Glomerular visceral epithelial cell (primary cell): ENCODE data around the gene PPP2R2B.

Source experiments
- DNase-seq: peaks from one replicate; pipeline ENCODE4 v3.0.0-alpha.2; 2016; ENCODE audit errors: extremely low spot score

Gene PPP2R2B

GRCh38 chr5:146888351-146888978 is 9.9 kb upstream of the PPP2R2B start:
- no peak for DNase-seq

GRCh38 chr5:146884066-146884626 is 5.6 kb upstream of the PPP2R2B start:
- DNase-seq = no peak

GRCh38 chr5:146883511-146883910 is 5.0 kb upstream of the PPP2R2B start:
- DNase-seq = no peak

GRCh38 chr5:146880966-146881365 is 2.4 kb upstream of the PPP2R2B start:
- DNase-seq = no peak

- peak; percentile 17 for DNase-seq
Measured at GRCh38 chr5:146877783-146878475, 628 bp downstream of the PPP2R2B start.

- DNase-seq = no peak
Measured at GRCh38 chr5:146877178-146877681, 1.3 kb downstream of the PPP2R2B start.

GRCh38 chr5:146873186-146873917 is 5.2 kb downstream of the PPP2R2B start:
- no peak for DNase-seq

- no peak for DNase-seq
Measured at GRCh38 chr5:146872188-146872587, 6.4 kb downstream of the PPP2R2B start.

GRCh38 chr5:146867996-146868708 is 10.4 kb downstream of the PPP2R2B start:
- DNase-seq = no peak

- no peak for DNase-seq
Measured at GRCh38 chr5:146866263-146866662, 12.3 kb downstream of the PPP2R2B start.

DNA sequence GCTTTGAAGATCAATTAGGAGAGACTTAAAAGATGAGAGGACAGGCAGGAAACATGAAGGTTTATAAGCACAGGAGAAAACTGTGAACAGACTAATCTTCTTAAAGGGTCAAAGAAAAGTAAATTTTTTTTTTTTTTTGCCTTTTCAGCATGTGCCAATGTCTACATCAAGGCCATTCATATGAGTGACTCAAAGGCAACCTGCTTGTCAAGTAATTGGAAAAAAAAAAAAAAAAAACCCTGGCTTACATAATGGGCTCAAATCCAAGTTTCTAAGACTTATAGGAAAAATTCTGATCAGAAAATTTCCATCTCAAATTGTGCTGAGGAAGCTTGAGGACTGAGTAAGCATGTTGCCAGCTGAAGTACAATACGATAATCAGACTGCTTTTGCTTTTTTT is 15.9 kb downstream of the PPP2R2B start:
- DNase-seq = no peak

DNA sequence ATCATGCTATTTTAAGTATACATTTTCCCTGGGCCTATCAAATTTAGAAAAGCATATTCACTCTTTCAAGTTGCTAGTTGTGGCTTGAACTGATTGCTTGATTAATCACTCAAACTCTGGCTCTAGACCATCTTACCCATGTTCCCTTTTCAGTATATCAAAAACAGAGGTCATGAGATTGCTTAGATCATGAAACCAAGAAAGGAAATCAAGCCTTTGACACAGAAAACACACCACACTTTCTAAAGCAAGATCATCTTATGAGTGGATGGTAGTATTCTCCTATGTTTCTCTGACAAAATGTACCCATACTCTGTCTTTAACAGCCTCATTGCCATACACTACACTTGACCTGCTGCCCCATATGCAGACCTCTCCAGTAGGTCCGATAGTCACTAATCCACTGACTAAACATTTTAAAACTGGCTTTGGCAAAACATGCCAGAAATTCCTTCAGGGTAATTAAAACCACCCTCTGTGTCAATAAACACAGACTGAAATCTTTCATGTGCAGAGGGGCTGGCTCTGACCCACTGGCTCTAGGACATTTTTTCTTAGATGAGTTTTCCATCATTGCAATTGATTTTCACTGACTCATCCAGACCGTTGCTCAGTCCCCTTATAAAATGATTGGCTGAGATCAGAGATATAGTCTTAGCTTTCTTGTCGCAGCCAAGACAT is 18.2 kb downstream of the PPP2R2B start:
- DNase-seq = no peak

GRCh38 chr5:146852089-146852488 is 26.5 kb downstream of the PPP2R2B start:
- DNase-seq = no peak

GRCh38 chr5:146851133-146851532 is 27.4 kb downstream of the PPP2R2B start:
- no peak for DNase-seq

DNA sequence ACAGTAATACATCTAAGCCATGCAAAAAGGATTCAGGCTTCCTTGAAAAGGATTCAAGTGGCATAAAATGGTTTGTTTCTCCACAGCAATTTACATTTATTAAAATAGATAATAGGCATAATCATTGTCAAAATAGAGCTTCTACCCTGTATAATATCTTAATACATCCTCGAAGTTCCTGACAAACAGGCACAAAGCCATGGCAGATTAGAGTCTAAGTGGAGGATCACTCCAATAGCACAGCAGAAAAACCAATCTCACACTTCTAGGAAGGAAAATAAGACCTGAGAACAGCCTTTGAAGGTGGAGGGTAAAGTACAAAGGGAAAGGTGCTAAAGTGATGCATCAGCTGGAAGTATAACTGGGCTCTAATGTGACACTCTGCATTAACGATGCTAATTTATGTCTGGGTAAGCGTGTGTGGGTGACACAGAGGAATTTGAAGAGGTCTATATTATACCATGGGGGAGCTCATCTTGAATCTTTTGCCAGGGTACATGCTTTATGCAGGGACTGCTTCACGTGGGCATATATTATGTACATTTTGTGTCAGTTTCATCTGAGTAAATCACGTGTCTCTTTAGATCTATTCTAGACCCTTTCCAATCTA is 28.8 kb downstream of the PPP2R2B start:
- DNase-seq = no peak

- no peak for DNase-seq
Measured at GRCh38 chr5:146848133-146848532, 30.4 kb downstream of the PPP2R2B start.

DNA sequence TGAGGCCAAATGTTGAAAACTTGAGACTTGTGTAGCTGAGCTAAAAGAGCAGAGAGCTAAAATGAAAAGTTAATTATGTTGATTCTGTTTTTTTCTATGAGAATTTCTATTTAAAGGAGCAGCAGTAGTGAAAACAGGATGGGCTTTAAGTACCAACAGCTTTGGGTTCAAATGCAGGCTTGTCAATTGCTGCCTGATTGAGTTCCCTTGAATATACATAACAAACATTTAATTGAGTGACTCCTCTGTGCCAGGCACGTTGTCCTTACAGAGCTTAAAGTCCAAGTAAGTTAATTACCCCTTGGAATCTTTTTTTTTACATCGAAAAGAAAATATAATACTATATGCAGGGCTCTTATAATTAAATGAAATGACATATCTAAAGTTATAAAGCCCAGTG is 38.5 kb downstream of the PPP2R2B start:
- no peak for DNase-seq

DNA sequence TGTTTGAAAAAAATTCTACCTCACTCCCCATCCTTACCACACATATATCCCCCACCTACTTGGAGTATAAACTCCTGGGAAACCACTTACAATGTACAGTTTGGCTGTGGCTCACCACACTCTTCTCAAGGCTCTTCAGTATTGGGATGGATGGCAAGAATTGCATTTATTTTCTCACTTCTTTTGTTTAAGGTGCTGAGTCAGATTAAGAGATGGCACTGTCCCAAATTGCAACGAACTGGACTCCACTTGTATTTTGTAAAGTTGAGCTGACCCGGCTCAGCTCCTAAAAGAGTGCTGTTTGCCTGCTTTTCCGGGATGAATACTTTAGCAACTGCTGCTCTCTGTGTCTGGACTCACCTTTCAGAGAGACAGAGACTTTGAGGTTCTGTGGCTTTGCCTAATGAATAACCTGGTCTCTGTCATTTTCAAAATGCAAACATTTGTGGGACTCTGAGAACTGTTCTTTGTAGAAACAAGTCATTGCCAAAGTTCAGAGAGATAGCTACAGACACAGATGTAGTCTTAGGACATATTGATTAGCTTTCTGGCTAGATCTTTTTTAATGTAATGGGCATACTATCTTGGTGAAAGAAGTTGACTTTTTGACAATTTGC is 42.2 kb downstream of the PPP2R2B start:
- DNase-seq = no peak

- DNase-seq = no peak
Measured at GRCh38 chr5:146832985-146833732, 45.4 kb downstream of the PPP2R2B start.

GRCh38 chr5:146828385-146828784 is 50.2 kb downstream of the PPP2R2B start:
- DNase-seq = no peak
